SW480 (cell line): Measurements from ENCODE around the gene METTL2B.

Source experiments
- DNase-seq: peaks from one replicate; pipeline ENCODE4 v3.0.0-alpha.2; 2016; ENCODE audit warnings: low spot score

The METTL2B gene

GRCh38 chr7:128476402-128477335 lies at the start of gene METTL2B:
TSS of gene METTL2B (plus strand) at chr7:128476748. CDS start at chr7:128476766, 18 bp downstream.
- DNase-seq: peak; percentile 95

DNA sequence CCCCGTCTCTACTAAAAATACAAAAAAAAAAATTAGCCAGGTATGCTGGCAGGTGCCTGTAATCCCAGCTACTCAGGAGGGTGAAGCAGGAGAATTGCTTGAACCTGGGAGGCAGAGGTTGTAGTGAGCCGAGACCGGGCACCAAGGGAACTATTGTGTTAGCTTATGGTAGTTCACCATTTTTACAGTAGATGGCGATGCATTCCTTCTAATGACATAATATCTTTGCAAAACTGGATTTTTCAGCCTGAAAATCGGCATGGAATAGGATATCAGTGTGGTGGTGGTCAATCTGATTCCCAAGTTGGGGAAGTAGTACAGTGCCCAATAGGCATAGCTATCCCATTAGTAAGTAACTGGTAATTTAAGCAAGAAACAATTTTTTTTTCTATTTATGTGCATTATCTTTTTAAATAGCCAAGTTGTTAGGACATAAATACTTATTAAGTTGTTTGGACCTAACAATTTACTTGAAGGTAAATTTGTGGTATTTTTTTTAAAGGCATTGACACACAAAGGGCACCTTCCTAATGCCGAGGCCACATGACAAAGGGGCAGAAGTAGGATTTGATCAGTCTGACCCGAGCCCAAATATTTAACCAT lies 49.2 kb upstream of the METTL2B start:
- DNase-seq: peak; percentile 51

- no peak for DNase-seq
These were observed 46.3 kb upstream of the METTL2B start for GRCh38 chr7:128430207-128430606.

GRCh38 chr7:128431221-128431620 lies 45.3 kb upstream of the METTL2B start:
- DNase-seq: no peak

DNA sequence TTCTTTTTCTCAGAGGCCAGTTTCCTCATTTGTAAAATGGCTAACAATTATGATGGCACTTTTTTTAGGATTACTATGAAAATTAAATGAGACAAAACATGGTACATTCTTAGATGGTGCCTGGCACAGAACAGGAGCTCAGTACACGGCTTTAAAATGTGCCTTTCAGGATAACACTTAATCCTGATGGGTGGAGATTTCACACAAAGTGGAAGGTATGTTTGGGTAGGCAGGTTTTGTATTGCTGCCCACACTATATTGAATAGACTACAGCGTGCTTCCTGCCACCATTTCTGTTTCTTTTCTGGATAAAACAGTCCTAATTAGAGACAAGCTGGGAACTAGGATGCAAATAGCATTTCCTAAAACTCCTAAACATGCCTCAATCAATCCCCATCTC lies 44.8 kb upstream of the METTL2B start:
- DNase-seq: no peak

GRCh38 chr7:128434413-128435326 lies 41.9 kb upstream of the METTL2B start:
- DNase-seq: no peak

DNA sequence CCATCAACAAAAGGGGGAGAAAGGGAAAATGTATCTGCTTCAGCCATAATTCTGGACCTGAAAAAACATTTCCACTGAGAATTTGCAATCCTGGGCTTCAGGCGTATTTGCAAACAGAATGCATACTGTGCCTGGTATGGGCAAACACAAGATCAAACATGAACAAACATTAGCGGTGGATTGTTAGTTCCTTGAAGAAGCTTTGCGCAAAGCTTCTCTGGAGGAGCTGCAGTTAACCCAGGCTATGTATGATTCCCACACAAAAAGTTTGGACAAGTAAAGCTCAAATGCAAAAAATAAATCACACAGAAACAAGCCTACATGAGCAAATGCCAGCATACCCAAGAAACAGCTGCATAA lies 41.2 kb upstream of the METTL2B start:
- no peak for DNase-seq

- no peak for DNase-seq
These were observed 38.9 kb upstream of the METTL2B start for GRCh38 chr7:128437426-128438332.

GRCh38 chr7:128442356-128442755 lies 34.2 kb upstream of the METTL2B start:
- no peak for DNase-seq

DNA sequence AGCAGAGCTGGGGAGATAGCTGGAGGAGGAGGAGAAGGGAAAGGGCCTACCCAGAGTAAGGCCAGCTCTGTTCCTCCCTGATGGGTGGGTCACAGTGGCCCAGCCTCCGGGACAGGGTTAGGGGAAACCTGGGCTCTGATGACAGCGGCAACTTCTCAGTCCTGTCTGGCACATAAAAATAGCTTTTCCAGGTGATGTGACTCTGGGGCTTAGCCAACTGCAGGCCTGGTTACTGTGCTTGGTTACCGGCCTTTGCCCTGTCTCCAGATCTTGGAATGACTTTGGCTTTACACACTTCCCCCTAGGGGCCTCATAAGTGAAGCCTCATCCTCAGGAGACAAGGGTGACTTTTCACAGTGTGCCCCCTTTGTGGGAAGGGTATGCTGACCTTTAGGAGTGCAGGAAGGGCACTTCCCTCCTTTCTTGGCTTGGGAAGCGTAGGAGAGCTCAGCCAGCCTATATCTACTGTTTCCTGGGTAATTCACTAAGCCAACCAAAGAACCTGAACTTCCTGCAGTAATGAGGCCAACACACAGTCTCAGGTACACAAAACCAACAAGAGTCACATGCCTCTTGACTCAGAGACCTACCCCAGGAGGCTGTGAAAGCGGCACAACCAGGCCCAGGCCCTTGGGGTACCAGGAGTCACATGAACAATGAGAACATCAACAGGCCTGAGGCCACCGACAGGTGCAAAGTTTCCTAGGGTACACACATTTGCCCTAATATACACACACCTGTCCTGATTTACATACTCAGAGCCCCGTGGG lies 32.5 kb upstream of the METTL2B start:
- DNase-seq: no peak

- no peak for DNase-seq
These were observed 30.2 kb upstream of the METTL2B start for GRCh38 chr7:128446306-128446705.

DNA sequence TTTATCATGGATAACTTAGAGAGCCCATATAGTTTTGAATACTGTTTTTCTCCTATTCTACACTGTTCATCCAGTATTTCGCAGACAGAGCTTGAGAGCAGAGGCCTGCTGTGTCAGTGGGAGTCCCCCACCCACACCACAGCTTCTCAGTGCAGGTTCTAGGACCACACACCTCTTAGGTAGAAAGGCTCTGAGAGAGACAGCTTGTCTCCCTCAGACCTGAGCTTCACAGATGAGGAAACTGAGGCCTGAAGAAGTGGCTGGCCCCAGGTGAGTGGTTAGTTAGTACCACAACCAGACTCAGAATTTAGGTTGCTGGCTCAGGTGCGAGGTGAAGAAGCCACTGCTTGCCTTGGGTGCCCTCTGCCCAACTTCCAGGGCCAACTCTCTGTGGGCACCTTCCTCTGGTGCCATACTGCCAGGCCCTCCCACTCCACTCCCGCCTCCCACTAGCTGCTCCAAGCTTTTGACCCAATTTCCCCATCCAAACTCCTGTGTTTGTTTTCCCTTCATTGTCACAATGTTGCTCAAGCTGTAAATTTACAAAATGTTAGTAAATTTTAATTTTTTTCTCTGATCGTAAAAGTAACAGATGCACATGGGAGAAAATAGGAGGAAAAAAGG lies 28.5 kb upstream of the METTL2B start:
- no peak for DNase-seq

DNA sequence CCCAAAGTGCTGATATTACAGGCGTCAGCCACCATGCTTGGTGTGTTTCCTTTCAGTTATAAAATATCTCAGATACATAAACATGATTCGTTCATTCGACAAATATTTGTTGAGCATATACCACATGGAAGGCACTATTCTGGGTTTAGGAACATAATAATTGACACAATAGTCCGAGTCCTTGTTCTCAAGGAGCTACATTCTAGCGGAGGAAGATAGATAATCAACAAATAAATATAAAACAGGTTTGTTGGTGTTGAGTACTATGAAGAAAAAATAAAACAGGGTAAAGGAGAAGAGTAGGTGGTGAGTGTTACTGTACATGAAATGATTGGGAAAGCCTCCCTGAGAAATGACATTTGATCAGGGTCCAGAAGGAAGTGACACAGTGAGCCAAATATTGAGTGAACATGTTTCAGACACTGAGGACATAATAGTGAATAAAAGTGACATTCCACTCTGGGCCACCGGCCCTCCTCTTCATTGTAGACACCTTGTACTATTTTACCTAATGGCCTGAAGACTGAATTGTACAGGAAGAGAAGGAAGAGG lies 27.7 kb upstream of the METTL2B start:
- no peak for DNase-seq

DNA sequence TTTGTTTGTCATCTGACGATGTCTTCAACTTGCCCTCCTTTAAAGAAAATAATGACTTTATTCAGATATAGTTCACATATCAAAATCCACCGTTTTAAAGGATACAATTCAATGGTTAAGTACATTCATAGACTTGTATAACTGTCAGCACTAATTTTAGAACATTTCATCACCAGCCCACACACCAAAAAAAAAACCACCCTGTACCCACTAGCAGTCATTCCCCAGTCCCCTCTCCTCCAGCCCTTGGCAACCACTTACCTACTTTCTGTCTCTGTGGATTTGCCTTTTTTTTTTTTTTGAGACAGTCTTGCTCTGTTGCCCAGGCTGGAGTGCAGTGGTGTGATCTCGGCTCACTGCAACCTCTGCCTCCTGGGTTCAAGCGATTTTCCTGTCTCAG lies 26.1 kb upstream of the METTL2B start:
- no peak for DNase-seq

- DNase-seq: no peak
These were observed 25.6 kb upstream of the METTL2B start for GRCh38 chr7:128450913-128451312.

DNA sequence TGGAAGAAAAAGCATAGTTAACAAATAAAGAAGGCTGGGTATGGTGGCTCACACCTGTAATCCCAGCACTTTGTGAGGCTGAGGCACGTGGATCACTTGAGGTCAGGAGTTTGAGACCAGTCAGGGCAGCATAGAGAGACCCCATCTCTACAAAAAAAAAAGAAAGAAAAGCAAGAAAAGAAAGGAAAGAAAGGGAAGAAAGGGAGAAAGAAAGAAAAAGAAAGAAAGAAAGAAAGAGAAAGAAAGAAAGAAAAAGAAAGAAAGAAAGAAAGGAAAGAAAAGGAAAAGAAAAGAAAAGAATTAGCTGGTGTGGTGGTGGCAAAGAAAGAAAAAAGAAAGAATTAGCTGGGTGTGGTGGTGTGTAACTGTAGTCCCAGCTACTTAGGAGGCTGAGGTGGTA lies 24.0 kb upstream of the METTL2B start:
- DNase-seq: no peak

DNA sequence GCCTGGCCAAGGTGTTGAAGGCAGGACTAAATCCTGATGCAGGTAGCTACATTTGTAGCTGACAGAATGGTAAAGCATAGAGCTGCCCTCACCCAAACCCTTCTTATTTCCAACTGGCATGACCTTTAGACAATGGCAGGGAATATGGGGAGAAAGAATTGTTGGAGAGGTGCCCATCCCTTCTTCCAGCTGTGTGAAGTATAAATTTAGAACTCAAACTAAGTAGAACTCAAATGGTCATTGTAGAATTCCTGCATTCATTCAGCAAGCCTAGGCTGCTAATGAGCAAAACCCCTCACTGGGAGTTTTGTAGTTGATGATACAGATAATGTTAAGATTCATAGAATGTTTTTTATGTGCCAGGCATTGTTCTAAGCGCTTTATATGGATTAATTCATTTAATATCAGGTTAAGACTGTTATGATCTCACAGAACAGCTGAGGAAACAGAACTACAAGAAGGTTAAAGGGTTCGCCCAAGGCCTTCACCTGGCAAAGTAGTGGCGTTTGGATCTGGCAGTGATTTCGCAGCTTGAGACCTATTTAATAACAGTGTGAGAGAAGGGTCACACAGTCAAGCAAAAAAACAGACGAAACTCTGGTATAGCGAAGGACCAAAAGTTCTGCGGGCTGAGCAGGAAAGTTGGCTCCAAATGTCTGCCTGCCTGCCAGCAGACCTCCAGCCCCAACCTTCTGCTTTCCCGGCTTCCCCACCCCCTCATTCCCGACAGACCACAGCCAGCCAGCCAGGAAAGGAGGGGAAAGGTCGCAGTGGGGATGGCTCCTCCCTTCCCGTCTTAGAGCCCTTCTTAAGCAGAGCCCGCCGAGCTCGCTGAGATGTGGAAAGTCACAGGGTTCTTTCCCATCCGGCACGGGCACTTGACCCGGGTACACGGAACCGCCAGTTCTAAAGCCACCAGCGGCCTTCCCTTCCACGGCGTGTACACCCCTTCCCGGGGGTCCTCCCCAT lies 22.4 kb upstream of the METTL2B start:
- DNase-seq: no peak

DNA sequence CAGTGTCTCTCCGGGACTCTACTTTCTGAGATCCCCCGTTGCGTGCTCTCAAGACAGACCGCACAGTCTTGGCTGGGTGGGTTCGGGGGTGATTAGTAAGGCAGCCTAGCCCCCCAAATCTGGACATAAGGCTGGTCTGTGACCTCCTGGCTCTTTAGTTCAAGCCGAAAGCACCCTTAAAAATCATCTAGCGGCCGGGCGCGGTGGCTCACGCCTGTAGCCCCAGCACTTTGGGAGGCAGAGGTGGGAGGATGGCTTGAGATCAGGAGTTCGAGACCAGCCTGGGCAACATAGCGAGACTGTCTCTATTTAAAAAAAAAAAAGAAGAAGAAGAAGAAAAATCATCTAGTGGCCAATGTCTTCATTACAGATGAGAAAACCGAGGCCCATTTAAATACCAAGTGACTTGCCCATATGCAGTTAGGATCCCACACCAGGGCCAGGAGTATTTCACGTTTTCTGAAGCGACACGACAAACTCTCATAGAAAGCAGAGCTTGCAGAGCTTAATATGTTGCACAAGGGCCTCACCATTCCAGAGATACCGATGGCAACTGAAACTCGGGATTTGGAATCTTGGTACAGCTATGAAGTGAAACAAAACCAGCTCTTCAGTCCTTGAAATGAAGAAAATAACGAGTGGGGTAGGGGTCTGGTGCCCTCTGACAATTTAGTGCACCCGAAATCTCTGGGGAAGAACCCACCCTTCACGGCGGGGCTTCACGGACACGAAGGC lies 21.6 kb upstream of the METTL2B start:
- DNase-seq: peak; percentile 11
